IMR-90 (cell line): ENCODE measurements around the gene DENND1A. TPM values are rescaled to one million over a fixed set of nuclear protein-coding genes. Genes with fewer than 3 reads are reported as not detected.

ENCODE experiments used
- ATAC-seq: fragments of 200-7000 bp; cut with Tn5 transposase; 2 replicates; pipeline ENCODE4 v1.9.1; 2020; ENCODE audit warnings: low read depth, mild to moderate bottlenecking, moderate library complexity
- BruUV-seq: library from RNA; stranded (reverse); fragments of 400-500 nt; replicated peaks from 2 replicates; lab custom pipeline; 2021; lab: Mats Ljungman, UMichigan
- CTCF ChIA-PET: fragments of 300-600 bp; formaldehyde crosslinking; extraction: SDS; loops from one replicate; lab custom pipeline; 2021; ENCODE audit warnings: antibody characterized with exemption; lab: Yijun Ruan, JAX
- POLR2A ChIA-PET: fragments of 300-600 bp; sonication (Branson Sonifier 250); formaldehyde crosslinking; loops from one replicate; lab custom pipeline; 2022; ENCODE audit warnings: antibody characterized with exemption; ENCODE audit not compliant: unreplicated experiment; lab: Charles Lee
- DNase-seq: peaks from one replicate; pipeline ENCODE4 v3.0.0; 2013
- H2AFZ ChIP-seq: replicated peaks from 2 replicates; pipeline ENCODE3; 2013; ENCODE audit warnings: low read length, mild to moderate bottlenecking; ENCODE audit not compliant: poor library complexity
- H2AK5ac ChIP-seq: 2 replicates; pipeline ENCODE4 v1.6.1; 2013; ENCODE audit warnings: low read depth, low read length, inconsistent platforms
- H2AK9ac ChIP-seq: replicated peaks from 2 replicates; pipeline ENCODE3; 2013; ENCODE audit warnings: mild to moderate bottlenecking, low read depth, low read length, moderate library complexity; ENCODE audit not compliant: poor library complexity
- H2BK120ac ChIP-seq: 2 replicates; pipeline ENCODE4 v1.6.1; 2013; ENCODE audit warnings: low read depth, low read length, inconsistent platforms
- H2BK15ac ChIP-seq: 3 replicates; pipeline ENCODE4 v1.6.1; 2013; ENCODE audit warnings: low read depth, low read length, inconsistent platforms
- H2BK20ac ChIP-seq: 2 replicates; pipeline ENCODE4 v1.6.1; 2013; ENCODE audit warnings: low read depth, mild to moderate bottlenecking, inconsistent platforms, low read length, moderate library complexity
- H2BK5ac ChIP-seq: 2 replicates; pipeline ENCODE4 v1.6.1; 2013; ENCODE audit warnings: mild to moderate bottlenecking, low read depth, low read length, inconsistent platforms; ENCODE audit not compliant: poor library complexity, severe bottlenecking
- H3K14ac ChIP-seq: replicated peaks from 2 replicates; pipeline ENCODE4 v1.6.1; 2013; ENCODE audit warnings: low read depth, low read length, inconsistent platforms
- H3K18ac ChIP-seq: 2 replicates; pipeline ENCODE4 v1.6.1; 2013; ENCODE audit warnings: low read depth, low read length, control low read depth
- H3K23ac ChIP-seq: 2 replicates; pipeline ENCODE4 v1.6.1; 2013; ENCODE audit warnings: low read depth, low read length, inconsistent platforms
- H3K27ac ChIP-seq: 2 replicates; pipeline ENCODE4 v1.5.1; 2013; ENCODE audit warnings: mild to moderate bottlenecking, control low read depth, low read length; ENCODE audit not compliant: insufficient read depth
- H3K27me3 ChIP-seq: 2 replicates; pipeline ENCODE4 v1.6.1; 2013; ENCODE audit warnings: low read length; ENCODE audit not compliant: control insufficient read depth, insufficient read depth
- H3K36me3 ChIP-seq: 2 replicates; pipeline ENCODE4 v1.6.1; 2013; ENCODE audit warnings: low read length, mixed read lengths; ENCODE audit not compliant: control insufficient read depth, insufficient read depth
- H3K4ac ChIP-seq: 2 replicates; pipeline ENCODE4 v1.6.1; 2013; ENCODE audit warnings: low read depth, low read length, inconsistent platforms
- H3K4me1 ChIP-seq: 2 replicates; pipeline ENCODE4 v1.6.1; 2013; ENCODE audit warnings: low read length, mixed read lengths; ENCODE audit not compliant: control insufficient read depth, insufficient read depth
- H3K4me2 ChIP-seq: 2 replicates; pipeline ENCODE4 v1.6.1; 2013; ENCODE audit warnings: low read depth, mild to moderate bottlenecking, control low read depth, low read length, moderate library complexity
- H3K4me3 ChIP-seq: 2 replicates; pipeline ENCODE4 v1.5.1; 2013; ENCODE audit warnings: low read depth, mild to moderate bottlenecking, control low read depth, low read length, moderate library complexity; ENCODE audit not compliant: insufficient read depth
- H3K56ac ChIP-seq: 2 replicates; pipeline ENCODE4 v1.6.1; 2013; ENCODE audit warnings: low read length, inconsistent platforms; ENCODE audit not compliant: insufficient read depth; ENCODE audit errors: extremely low read depth
- H3K79me1 ChIP-seq, 2 experiments: 2 replicates each; pipeline ENCODE4 v1.6.1; 2013; ENCODE audit warnings: low read length in 2 of 2, inconsistent platforms in 1 of 2, low read depth in 1 of 2
- H3K9ac ChIP-seq: 2 replicates; pipeline ENCODE4 v1.6.1; 2013; ENCODE audit warnings: low read depth, low read length, control low read depth
- H3K9me1 ChIP-seq: 2 replicates; pipeline ENCODE4 v1.6.1; 2013; ENCODE audit warnings: low read length, inconsistent platforms; ENCODE audit not compliant: insufficient read depth
- H3K9me3 ChIP-seq: 2 replicates; pipeline ENCODE4 v1.6.1; 2013; ENCODE audit warnings: low read length; ENCODE audit not compliant: control insufficient read depth, insufficient read depth
- H4K20me1 ChIP-seq: 2 replicates; pipeline ENCODE4 v1.6.1; 2013; ENCODE audit warnings: low read length, inconsistent platforms; ENCODE audit not compliant: insufficient read depth
- H4K5ac ChIP-seq: 2 replicates; pipeline ENCODE4 v1.6.1; 2013; ENCODE audit warnings: mild to moderate bottlenecking, low read depth, low read length, control low read depth
- H4K8ac ChIP-seq, 2 experiments: 2 replicates each; pipeline ENCODE4 v1.6.1; 2013; ENCODE audit warnings: low read depth in 2 of 2, low read length in 2 of 2, control low read depth in 1 of 2, inconsistent platforms in 1 of 2
- H4K91ac ChIP-seq: 2 replicates; pipeline ENCODE4 v1.6.1; 2013; ENCODE audit warnings: low read depth, low read length, inconsistent platforms; ENCODE audit not compliant: insufficient read depth
- CEBPB ChIP-seq: IDR thresholded peaks from 2 replicates; pipeline ENCODE4 v1.6.1; 2012; ENCODE audit warnings: low read depth, low read length, improper control_type of control experiment
- NFE2L2 ChIP-seq: fragments of 150-350 bp; IDR thresholded peaks from 2 replicates; pipeline ENCODE4 v1.6.1; 2016; ENCODE audit warnings: low read depth, mild to moderate bottlenecking, low read length
- WGBS, 2 experiments: methylation state at CpG; one replicate each; pipeline versions ENCODE4 v1.1.5 to v1.1.7; 2013; ENCODE audit warnings: missing lambda C conversion rate in 2 of 2; ENCODE audit not compliant: insufficient read length in 1 of 2; ENCODE audit errors: extremely low coverage in 2 of 2; 5-methylcytosine and 5-hydroxymethylcytosine counted together
- dilution Hi-C: fragments of 300-500 bp; cut with HindIII; formaldehyde crosslinking; loops from one replicate; pipeline ENCODE4 v1.14.3; 2018; ENCODE audit warnings: low sequenced_read_pairs; ENCODE audit not compliant: unreplicated experiment
- in situ Hi-C: fragments of 300-500 bp; cut with MboI; formaldehyde crosslinking; loops from 3 replicates; pipeline ENCODE4 v1.14.3; 2019; ENCODE audit warnings: low sequenced_read_pairs, inconsistent platforms, mixed read lengths
- intact Hi-C: fragments of 100-400 bp; cut with micrococcal nuclease; formaldehyde crosslinking; loops from 2 replicates; pipeline ENCODE4 v1.10.0; 2022
- polyA plus RNA-seq, 3 experiments: library from polyadenylated mRNA; depleted of rRNA; stranded (reverse); fragments of >200 nt; gene quantifications; 2 replicates each; pipeline ENCODE4 v1.2.3, GENCODE V29; 2012; ENCODE audit warnings: low replicate concordance in 1 of 3
- total RNA-seq: library from RNA; depleted of rRNA; stranded (reverse); fragments of >200 nt; gene quantifications from 2 replicates; pipeline ENCODE4 v1.2.3, GENCODE V29; 2012

Gene DENND1A
- total and polyA plus RNA-seq, 2 of the 4 experiments (the other 2 are of a cell fraction): 21.4 to 27.6 TPM

DNA sequence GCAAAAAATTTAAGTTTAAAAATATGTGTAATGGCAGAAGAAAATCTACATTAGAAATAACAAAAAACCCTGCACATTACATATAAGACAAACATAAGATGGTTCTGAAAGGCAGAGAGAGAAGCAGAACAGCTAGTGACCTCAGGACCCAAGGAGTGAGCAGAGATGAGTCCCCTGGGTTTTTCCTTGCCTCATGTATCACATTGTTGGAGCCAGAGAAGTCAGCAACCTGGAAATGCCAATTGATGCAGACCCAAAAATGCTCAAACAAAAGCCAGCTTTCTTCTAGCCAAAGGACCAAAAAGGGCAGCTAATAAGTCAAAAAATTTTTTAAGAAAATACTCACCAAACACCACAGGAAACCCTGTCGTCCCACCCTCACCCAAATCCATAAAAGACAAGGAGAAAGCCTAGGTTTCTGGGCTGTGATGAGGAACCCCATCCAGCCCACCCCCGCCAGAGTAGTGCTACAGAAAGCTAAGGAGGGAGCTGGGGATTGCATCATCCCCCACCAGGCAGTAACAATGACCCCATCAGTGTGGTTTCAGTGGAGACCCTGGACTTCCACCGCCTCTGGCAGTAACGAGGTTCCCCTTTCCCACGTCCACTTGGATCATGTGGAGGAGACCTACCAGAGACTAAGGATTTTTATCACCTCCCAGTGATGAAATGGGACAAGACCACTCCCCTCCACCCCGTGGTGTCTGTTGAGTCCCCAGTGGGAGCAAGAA lies 17.6 kb downstream of the DENND1A start:
- no peaks in the 10 kb centered on the region; the same call in 1 of the 2 replicates for H4K20me1 ChIP-seq
- H3K27me3 ChIP-seq: no peaks in the 10 kb centered on the region
- no peak overlapping the region for H3K27ac ChIP-seq
- no TSS peak for BruUV-seq
- H2BK120ac ChIP-seq: no peak overlapping the region
- DNase-seq: no peak
- H3K4me2 ChIP-seq: no peak overlapping the region
- no peak overlapping the region for H3K9ac ChIP-seq
- H2AFZ ChIP-seq: no peak overlapping the region
- H3K9me3 ChIP-seq: no peaks in the 10 kb centered on the region
- H3K56ac ChIP-seq: no peak overlapping the region
- no peak for ATAC-seq
- no peak overlapping the region for H4K8ac ChIP-seq
- no peak for TF ChIP-seq CEBPB
- TF ChIP-seq NFE2L2: no peak
- H3K4me3 ChIP-seq: no peak overlapping the region
- no peak overlapping the region for H3K23ac ChIP-seq
- H3K4me1 ChIP-seq: no peaks in the 10 kb centered on the region
- no peak overlapping the region for H4K91ac ChIP-seq
- dilution Hi-C loops (no loop called here), intact Hi-C loops (no loop called here), in situ Hi-C loops (no loop called here)
- no peak overlapping the region for H3K18ac ChIP-seq
- no peak overlapping the region for H2AK9ac ChIP-seq
- H3K14ac ChIP-seq: no peak overlapping the region
- H3K79me1 ChIP-seq: peaks cover 9 to 16% of the 10 kb centered on the region in 2 experiments
- no peak overlapping the region for H2BK5ac ChIP-seq
- WGBS, 2 experiments: no CpG with 5 or more reads among the region's 6 CpGs
- no peak overlapping the region for H4K5ac ChIP-seq
- no peak overlapping the region for H2AK5ac ChIP-seq
- no peaks in the 10 kb centered on the region for H3K9me1 ChIP-seq
- POLR2A ChIA-PET: no interaction called here
- no peak overlapping the region for H2BK15ac ChIP-seq
- no peaks in the 10 kb centered on the region for H3K36me3 ChIP-seq
- H2BK20ac ChIP-seq: no peak overlapping the region
- H3K4ac ChIP-seq: no peak overlapping the region
- CTCF ChIA-PET: no interaction called here
